Mucosa of descending colon (tissue), 3 donors: Measurements from ENCODE around the gene PRKX. TPM values are rescaled to one million over a fixed set of nuclear protein-coding genes. Genes with fewer than 3 reads are reported as not detected.
"Not testable (repeated sequence)": the region's sequence is repeated elsewhere in the genome, so short reads cannot be mapped to it uniquely, and the experiment has no call there.

Experiments
- ATAC-seq: fragments of 200-7000 bp; cut with Tn5 transposase; one replicate; pipeline ENCODE4 v1.9.1; 2020; ENCODE audit warnings: mild to moderate bottlenecking, moderate library complexity
- DNase-seq, 3 donors: peaks; one replicate each; pipeline ENCODE4 v3.0.0-alpha.2; 2020
- H3K36me3 ChIP-seq: fragments of 200-600 bp; one replicate; pipeline ENCODE4 v1.8.0; 2021; ENCODE audit warnings: low read depth, mild to moderate bottlenecking
- H3K4me1 ChIP-seq: fragments of 200-600 bp; one replicate; pipeline ENCODE4 v1.8.0; 2021; ENCODE audit warnings: low read depth, mild to moderate bottlenecking
- H3K4me3 ChIP-seq: fragments of 200-600 bp; one replicate; pipeline ENCODE4 v1.8.0; 2021; ENCODE audit warnings: mild to moderate bottlenecking
- H3K9me3 ChIP-seq: fragments of 200-600 bp; one replicate; pipeline ENCODE4 v1.8.0; 2021; ENCODE audit warnings: mild to moderate bottlenecking
- CTCF ChIP-seq: fragments of 200-600 bp; IDR thresholded peaks from one replicate; pipeline ENCODE4 v1.8.0; 2022; ENCODE audit warnings: antibody characterized with exemption, mild to moderate bottlenecking
- intact Hi-C, 2 donors: fragments of 100-400 bp; cut with DNase I in 1 of 2; cut with micrococcal nuclease in 1 of 2; formaldehyde crosslinking; loops; one replicate each; pipeline versions ENCODE4 v1.11.0 to v1.11.1; 2022; cut with DNase I, micrococcal nuclease
- total RNA-seq, 3 donors: library from RNA; stranded (reverse); fragmentation: NEBNext Ultra II Directional in 2 of 3; extraction: Animal tissue kit (Norgen Biotek cat#: 25700) in 2 of 3; gene quantifications; one replicate each; pipeline versions ENCODE4 v1.2.1 to v1.2.4, GENCODE V29; 2021 to 2023
- donor health status: DM: no; HTN: no; CAD: no; lungs with moderate emphysema.
- donor health status: DM: no; HTN: no; CAD: no.
- donor health status: DM: no; HTN: yes; CAD: no.

The PRKX gene
- total RNA-seq, 3 donors from 2014 or later, result 10.5 to 22.4 (median 21.5) TPM

- H3K4me1 ChIP-seq, result no peaks in the 10 kb centered on the region
- ATAC-seq, result no peak
- TF ChIP-seq CTCF, result no peak
- DNase-seq, result no peak
- no peaks in the 10 kb centered on the region for H3K36me3 ChIP-seq
- intact Hi-C loops, result no loop called here
- H3K4me3 ChIP-seq, result no peak overlapping the region
- H3K9me3 ChIP-seq, result no peaks in the 10 kb centered on the region
Observed at GRCh38 chrX:3738509-3738908, 25.1 kb upstream of the PRKX start.

DNA sequence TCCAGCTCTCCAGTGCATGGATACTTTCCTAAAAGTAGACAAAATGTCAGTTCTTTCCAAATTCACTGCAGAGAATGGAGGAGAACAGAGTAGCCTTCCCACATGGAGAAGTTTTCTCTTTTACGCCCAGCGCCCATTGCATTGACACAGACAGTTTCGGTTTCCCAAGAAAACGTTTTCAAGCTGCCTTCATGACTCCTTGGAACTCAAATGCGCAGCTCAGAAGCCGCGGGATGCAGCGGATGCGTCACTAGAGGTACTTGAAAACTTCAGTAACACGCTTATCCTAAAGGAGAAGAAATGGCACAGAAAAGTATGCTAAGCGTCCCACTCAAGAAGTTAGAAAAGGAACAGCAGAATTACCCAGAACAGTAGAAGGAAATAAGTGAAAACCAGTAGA lies 23.1 kb upstream of the PRKX start:
- H3K4me1 ChIP-seq, H3K4me3 ChIP-seq, ATAC-seq, H3K9me3 ChIP-seq, H3K36me3 ChIP-seq, DNase-seq, intact Hi-C loops: not testable (repeated sequence)

DNA sequence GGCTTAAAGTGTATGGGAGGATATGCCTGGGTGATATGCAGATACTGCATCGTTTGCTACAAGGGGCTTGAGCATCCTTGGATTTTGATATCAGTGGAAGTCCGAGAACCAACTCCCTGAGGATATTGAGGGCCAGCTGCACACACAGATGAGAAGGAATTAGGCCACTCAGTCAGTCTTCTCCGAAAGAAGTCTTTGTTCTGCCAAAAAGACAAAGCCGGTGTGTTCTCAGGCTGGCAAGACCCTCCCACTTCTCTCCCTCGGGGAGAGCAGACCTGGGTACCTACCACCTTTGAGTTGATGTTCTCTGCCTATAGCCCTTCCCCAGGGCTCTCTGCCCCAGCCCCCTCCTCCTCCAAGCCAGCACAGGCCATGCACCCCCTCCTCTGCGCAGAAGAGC lies 22.4 kb upstream of the PRKX start:
- DNase-seq, H3K4me3 ChIP-seq, H3K4me1 ChIP-seq, H3K9me3 ChIP-seq, H3K36me3 ChIP-seq, intact Hi-C loops, ATAC-seq: not testable (repeated sequence)

GRCh38 chrX:3734456-3734855 lies 21.0 kb upstream of the PRKX start:
- H3K4me3 ChIP-seq, H3K4me1 ChIP-seq, H3K9me3 ChIP-seq, ATAC-seq, DNase-seq, H3K36me3 ChIP-seq, intact Hi-C loops: not testable (repeated sequence)

GRCh38 chrX:3733043-3733430 lies 19.6 kb upstream of the PRKX start:
- TF ChIP-seq CTCF, result no peak

GRCh38 chrX:3732326-3733042 lies 19.0 kb upstream of the PRKX start:
- H3K9me3 ChIP-seq, intact Hi-C loops, ATAC-seq, H3K4me1 ChIP-seq, H3K36me3 ChIP-seq, H3K4me3 ChIP-seq, DNase-seq: not testable (repeated sequence)

More at GRCh38 chrX:3733043-3733430, 19.6 kb upstream of the PRKX start:
- ATAC-seq, result no peak
- no peaks in the 10 kb centered on the region for H3K9me3 ChIP-seq
- H3K4me3 ChIP-seq, result no peak overlapping the region
- no peak for DNase-seq
- H3K4me1 ChIP-seq, result no peaks in the 10 kb centered on the region
- no peaks in the 10 kb centered on the region for H3K36me3 ChIP-seq
- intact Hi-C loops, result no loop called here

GRCh38 chrX:3728454-3728853 lies 15.0 kb upstream of the PRKX start:
- Histone ChIP-seq H3K36me3 (no peaks in the 10 kb centered on the region), H3K4me3 (no peak overlapping the region), H3K4me1 (no peaks in the 10 kb centered on the region), H3K9me3 (no peaks in the 10 kb centered on the region)
- ATAC-seq, result no peak
- intact Hi-C loops, result no loop called here
- TF ChIP-seq CTCF, result no peak
- DNase-seq, result no peak

DNA sequence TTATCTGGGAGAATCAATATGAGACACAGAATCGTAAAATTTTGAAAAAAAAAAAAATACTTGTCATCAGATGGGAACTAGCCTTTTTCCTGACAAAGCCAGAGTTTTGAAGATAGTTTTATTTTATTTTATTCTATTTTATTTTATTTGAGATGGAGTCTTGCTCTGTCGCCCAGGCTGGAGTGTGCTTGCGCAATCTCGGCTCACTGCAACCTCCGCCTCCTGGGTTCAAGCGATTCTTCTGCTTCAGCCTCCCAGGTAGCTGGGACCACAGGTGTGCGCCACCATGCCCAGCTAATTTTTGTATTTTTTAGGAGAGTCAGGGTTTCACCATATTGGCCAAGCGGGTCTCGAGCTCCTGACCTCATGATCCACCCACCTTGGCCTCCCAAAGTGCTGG lies 10.0 kb upstream of the PRKX start:
- H3K4me1 ChIP-seq, DNase-seq, H3K36me3 ChIP-seq, H3K9me3 ChIP-seq, H3K4me3 ChIP-seq, intact Hi-C loops, ATAC-seq: not testable (repeated sequence)
